HAP-1 (cell line): Measurements from ENCODE around the gene PDE1A.

ENCODE experiments used
- DNase-seq, 2 experiments: peaks; one replicate each; pipeline ENCODE4 v3.0.0-alpha.2; 2016 to 2020; ENCODE audit warnings: low spot score in 2 of 2
- H3K27me3 ChIP-seq: fragments of 250-450 bp; sonication (Bioruptor Pico); 2 replicates; pipeline ENCODE4 v1.5.1; 2020; ENCODE audit warnings: low read depth, mild to moderate bottlenecking, moderate library complexity
- H3K36me3 ChIP-seq: fragments of 250-450 bp; sonication (Bioruptor Pico); replicated peaks from 2 replicates; pipeline ENCODE4 v1.5.1; 2020; ENCODE audit warnings: mild to moderate bottlenecking
- H3K4me1 ChIP-seq: fragments of 250-450 bp; sonication (Bioruptor Pico); 2 replicates; pipeline ENCODE4 v1.5.1; 2020; ENCODE audit warnings: mild to moderate bottlenecking
- H3K4me3 ChIP-seq: fragments of 250-450 bp; sonication (Bioruptor Pico); 2 replicates; pipeline ENCODE4 v1.5.1; 2020; ENCODE audit warnings: mild to moderate bottlenecking, moderate library complexity
- H3K9me3 ChIP-seq: fragments of 250-450 bp; sonication (Bioruptor Pico); 2 replicates; pipeline ENCODE4 v1.5.1; 2020; ENCODE audit warnings: mild to moderate bottlenecking, moderate library complexity
- in situ Hi-C: fragments of 300-500 bp; cut with MboI; formaldehyde crosslinking; loops from 3 replicates; pipeline ENCODE4 v1.14.3; 2020; ENCODE audit warnings: low sequenced_read_pairs, inconsistent platforms, mixed read lengths

Gene PDE1A

GRCh38 chr2:182265718-182266117 lies 161.1 kb downstream of the PDE1A start:
- H3K4me1 ChIP-seq, result no peaks in the 10 kb centered on the region; the same call in 1 of the 2 replicates
- H3K4me3 ChIP-seq, result no peak overlapping the region
- H3K36me3 ChIP-seq, result no peaks in the 10 kb centered on the region
- H3K9me3 ChIP-seq, result no peaks in the 10 kb centered on the region
- no peak for DNase-seq
- no peaks in the 10 kb centered on the region for H3K27me3 ChIP-seq
- in situ Hi-C loops, result no loop called here

GRCh38 chr2:182261860-182262387 lies 164.9 kb downstream of the PDE1A start:
- no peaks in the 10 kb centered on the region for H3K27me3 ChIP-seq
- H3K9me3 ChIP-seq, result no peaks in the 10 kb centered on the region
- DNase-seq, result no peak
- H3K4me1 ChIP-seq, result peaks cover 16% of the 10 kb centered on the region
- in situ Hi-C loops, result no loop called here
- H3K36me3 ChIP-seq, result no peaks in the 10 kb centered on the region
- no peak overlapping the region for H3K4me3 ChIP-seq

- DNase-seq, result peak; percentile 39 to 96
- Histone ChIP-seq H3K4me1 (peaks cover 16% of the 10 kb centered on the region), H3K4me3 (no peak overlapping the region), H3K36me3 (no peaks in the 10 kb centered on the region), H3K27me3 (no peaks in the 10 kb centered on the region), H3K9me3 (no peaks in the 10 kb centered on the region)
- in situ Hi-C loops, result no loop called here
Measured at GRCh38 chr2:182259629-182260150, 167.1 kb downstream of the PDE1A start.

GRCh38 chr2:182252534-182252933 lies 174.3 kb downstream of the PDE1A start:
- H3K36me3 ChIP-seq, result no peaks in the 10 kb centered on the region
- in situ Hi-C loops, result no loop called here
- no peak overlapping the region for H3K4me3 ChIP-seq
- DNase-seq, result no peak
- no peaks in the 10 kb centered on the region for H3K9me3 ChIP-seq
- no peaks in the 10 kb centered on the region for H3K4me1 ChIP-seq
- no peaks in the 10 kb centered on the region; the same call in 1 of the 2 replicates for H3K27me3 ChIP-seq

GRCh38 chr2:182248898-182249297 lies 177.9 kb downstream of the PDE1A start:
- Histone ChIP-seq H3K4me1 (no peaks in the 10 kb centered on the region), H3K9me3 (no peaks in the 10 kb centered on the region), H3K4me3 (no peak overlapping the region), H3K36me3 (no peaks in the 10 kb centered on the region), H3K27me3 (no peaks in the 10 kb centered on the region; the same call in 1 of the 2 replicates)
- no peak for DNase-seq
- in situ Hi-C loops, result no loop called here

GRCh38 chr2:182248362-182248761 lies 178.5 kb downstream of the PDE1A start:
- Histone ChIP-seq H3K9me3 (no peaks in the 10 kb centered on the region), H3K4me3 (no peak overlapping the region), H3K27me3 (no peaks in the 10 kb centered on the region; the same call in 1 of the 2 replicates), H3K4me1 (no peaks in the 10 kb centered on the region), H3K36me3 (no peaks in the 10 kb centered on the region)
- no peak for DNase-seq
- in situ Hi-C loops, result no loop called here

- Histone ChIP-seq H3K27me3 (no peaks in the 10 kb centered on the region; the same call in 1 of the 2 replicates), H3K4me1 (no peaks in the 10 kb centered on the region), H3K4me3 (no peak overlapping the region), H3K9me3 (no peaks in the 10 kb centered on the region), H3K36me3 (no peaks in the 10 kb centered on the region)
- no peak for DNase-seq
- in situ Hi-C loops, result no loop called here
Measured at GRCh38 chr2:182247831-182248230, 179.0 kb downstream of the PDE1A start.

- in situ Hi-C loops, result no loop called here
- H3K4me3 ChIP-seq, result no peak overlapping the region
Measured at GRCh38 chr2:182245963-182246362, 180.9 kb downstream of the PDE1A start.

GRCh38 chr2:182242609-182243008 lies 184.2 kb downstream of the PDE1A start:
- in situ Hi-C loops, result no loop called here

More at GRCh38 chr2:182245963-182246362, 180.9 kb downstream of the PDE1A start:
- Histone ChIP-seq H3K27me3 (no peaks in the 10 kb centered on the region; the same call in 1 of the 2 replicates), H3K4me1 (0 out of 2 replicates have a peak, but pooled peaks cover 4% of the 10 kb centered on the region), H3K36me3 (no peaks in the 10 kb centered on the region), H3K9me3 (no peaks in the 10 kb centered on the region)
- DNase-seq, result no peak

GRCh38 chr2:182241936-182242335 lies 184.9 kb downstream of the PDE1A start:
- H3K4me3 ChIP-seq, result no peak overlapping the region
- 0 out of 2 replicates have a peak, but pooled peaks cover 4% of the 10 kb centered on the region for H3K4me1 ChIP-seq

More at GRCh38 chr2:182242609-182243008, 184.2 kb downstream of the PDE1A start:
- no peak for DNase-seq
- H3K4me1 ChIP-seq, result 0 out of 2 replicates have a peak, but pooled peaks cover 4% of the 10 kb centered on the region
- no peak overlapping the region for H3K4me3 ChIP-seq
- H3K9me3 ChIP-seq, result no peaks in the 10 kb centered on the region
- H3K27me3 ChIP-seq, result no peaks in the 10 kb centered on the region
- H3K36me3 ChIP-seq, result no peaks in the 10 kb centered on the region

GRCh38 chr2:182240862-182241371 lies 185.9 kb downstream of the PDE1A start:
- no peaks in the 10 kb centered on the region for H3K9me3 ChIP-seq
- no peaks in the 10 kb centered on the region for H3K27me3 ChIP-seq
- no peaks in the 10 kb centered on the region for H3K36me3 ChIP-seq
- peak; percentile 42 to 60 for DNase-seq
- H3K4me1 ChIP-seq, result 0 out of 2 replicates have a peak, but pooled peaks cover 4% of the 10 kb centered on the region
- in situ Hi-C loops, result no loop called here
- H3K4me3 ChIP-seq, result no peak overlapping the region

More at GRCh38 chr2:182241936-182242335, 184.9 kb downstream of the PDE1A start:
- no peak for DNase-seq
- H3K27me3 ChIP-seq, result no peaks in the 10 kb centered on the region
- in situ Hi-C loops, result no loop called here
- no peaks in the 10 kb centered on the region for H3K9me3 ChIP-seq
- H3K36me3 ChIP-seq, result no peaks in the 10 kb centered on the region

GRCh38 chr2:182230561-182230960 lies 196.3 kb downstream of the PDE1A start:
- DNase-seq, result no peak
- Histone ChIP-seq H3K9me3 (no peaks in the 10 kb centered on the region), H3K27me3 (no peaks in the 10 kb centered on the region), H3K4me3 (no peak overlapping the region), H3K4me1 (no peaks in the 10 kb centered on the region), H3K36me3 (no peaks in the 10 kb centered on the region)
- in situ Hi-C loops, result no loop called here

- H3K4me3 ChIP-seq, result no peak overlapping the region
- in situ Hi-C loops, result no loop called here
- no peaks in the 10 kb centered on the region for H3K27me3 ChIP-seq
- no peak for DNase-seq
- no peaks in the 10 kb centered on the region for H3K36me3 ChIP-seq
- no peaks in the 10 kb centered on the region for H3K4me1 ChIP-seq
- H3K9me3 ChIP-seq, result no peaks in the 10 kb centered on the region
Measured at GRCh38 chr2:182229297-182229696, 197.5 kb downstream of the PDE1A start.

- no peaks in the 10 kb centered on the region for H3K36me3 ChIP-seq
- H3K9me3 ChIP-seq, result no peaks in the 10 kb centered on the region
- H3K4me3 ChIP-seq, result no peak overlapping the region
- H3K4me1 ChIP-seq, result no peaks in the 10 kb centered on the region
- H3K27me3 ChIP-seq, result no peaks in the 10 kb centered on the region
- in situ Hi-C loops, result no loop called here
- no peak for DNase-seq
Measured at GRCh38 chr2:182228741-182229140, 198.1 kb downstream of the PDE1A start.
